K562 (cell line): ENCODE measurements around the gene CSMD2. TPM values are rescaled to one million over a fixed set of nuclear protein-coding genes. Genes with fewer than 3 reads are reported as not detected.

Experiments
- ATAC-seq: fragments of 200-7000 bp; cut with Tn5 transposase; 3 replicates; pipeline ENCODE4 v1.9.1; 2020; ENCODE audit warnings: moderate library complexity
- BruUV-seq: library from RNA; stranded (reverse); fragments of 400-500 nt; replicated peaks from 2 replicates; lab custom pipeline; 2021; lab: Mats Ljungman, UMichigan
- CTCF ChIA-PET: fragments of 300-600 bp; formaldehyde crosslinking; extraction: SDS; loops from one replicate; lab custom pipeline; 2021; ENCODE audit warnings: low intra/inter-chr PET ratio; lab: Yijun Ruan, JAX
- POLR2A ChIA-PET: fragments of 300-600, 350-650 bp; sonication (Branson Sonifier 250); formaldehyde crosslinking; extraction: SDS; loops from one replicate; lab custom pipeline; 2021; ENCODE audit warnings: antibody characterized with exemption, inconsistent platforms; lab: Yijun Ruan, JAX
- DNase-seq, 4 experiments: peaks; one replicate each; pipeline versions ENCODE4 v3.0.0 to v3.0.0-alpha.2; 2011 to 2018; ENCODE audit warnings: low spot score in 3 of 4, mixed read lengths in 3 of 4; ENCODE audit errors: extremely low read depth in 1 of 4
- FAIRE-seq: peaks from 2 replicates; lab custom pipeline; 2011; peaks lifted over from hg19 to GRCh38; lab: Jason Lieb, UNC
- H2AFZ ChIP-seq: 2 replicates; pipeline ENCODE4 v1.6.0; 2011; ENCODE audit warnings: low read depth, low read length, control low read depth, inconsistent platforms
- H3K27ac ChIP-seq: fragments of 200-600 bp; 3 replicates; pipeline ENCODE4 v1.8.0; 2011; ENCODE audit warnings: low read depth, mild to moderate bottlenecking, control low read depth, inconsistent platforms, low read length, moderate library complexity, mixed read lengths; ENCODE audit errors: extremely low read depth
- H3K27me3 ChIP-seq, 2 experiments: fragments of 300-600 bp in 1 of 2; 2 replicates in 1 of 2; 3 replicates in 1 of 2; pipeline versions ENCODE4 v1.6.0 to v1.8.0; 2011; ENCODE audit warnings: inconsistent platforms in 2 of 2, low read length in 2 of 2, mild to moderate bottlenecking in 1 of 2, mixed read lengths in 1 of 2, moderate library complexity in 1 of 2; ENCODE audit not compliant: control insufficient read depth in 2 of 2, insufficient read depth in 2 of 2
- H3K36me3 ChIP-seq: fragments of 300-600 bp; 3 replicates; pipeline ENCODE4 v1.8.0; 2011; ENCODE audit warnings: mild to moderate bottlenecking, low read length, inconsistent platforms; ENCODE audit not compliant: control insufficient read depth, insufficient read depth
- H3K4me1 ChIP-seq, 2 experiments: fragments of 200-600 bp in 1 of 2; replicated peaks in 1 of 2; 2 replicates in 1 of 2; 3 replicates in 1 of 2; pipeline versions ENCODE4 v1.5.1 to v1.8.0; 2011; ENCODE audit warnings: inconsistent platforms in 2 of 2, low read length in 2 of 2, mild to moderate bottlenecking in 1 of 2, mixed read lengths in 1 of 2, moderate library complexity in 1 of 2; ENCODE audit not compliant: control insufficient read depth in 2 of 2, insufficient read depth in 2 of 2
- H3K4me2 ChIP-seq: 2 replicates; pipeline ENCODE4 v1.6.1; 2011; ENCODE audit warnings: low read length, control low read depth, inconsistent platforms, mixed read lengths; ENCODE audit not compliant: insufficient read depth
- H3K4me3 ChIP-seq: fragments of 200-600 bp; sonication (generic), shearing (Covaris generic); 2 replicates; pipeline ENCODE4 v1.5.1; 2016; ENCODE audit warnings: control low read depth, inconsistent platforms
- H3K79me2 ChIP-seq: fragments of 200-600 bp; 3 replicates; pipeline ENCODE4 v1.8.0; 2011; ENCODE audit warnings: low read length, inconsistent platforms; ENCODE audit not compliant: control insufficient read depth, insufficient read depth
- H3K9ac ChIP-seq, 2 experiments: 2 replicates each; pipeline versions ENCODE4 v1.6.0 to v1.6.1; 2011; ENCODE audit warnings: low read depth in 2 of 2, low read length in 2 of 2, control low read depth in 1 of 2, inconsistent platforms in 1 of 2, mild to moderate bottlenecking in 1 of 2, mixed read lengths in 1 of 2; ENCODE audit not compliant: insufficient read depth in 1 of 2
- H3K9me1 ChIP-seq: one replicate; pipeline ENCODE4 v1.6.0; 2011; ENCODE audit warnings: inconsistent platforms, mild to moderate bottlenecking, low read length, moderate library complexity; ENCODE audit not compliant: control insufficient read depth, insufficient read depth
- H3K9me3 ChIP-seq: replicated peaks from 2 replicates; pipeline ENCODE4 v1.5.1; 2011; ENCODE audit warnings: low read depth, low read length, inconsistent platforms; ENCODE audit not compliant: control insufficient read depth, insufficient read depth
- H4K20me1 ChIP-seq: replicated peaks from 2 replicates; pipeline ENCODE4 v1.6.1; 2011; ENCODE audit warnings: low read length, inconsistent platforms, mixed read lengths; ENCODE audit not compliant: control insufficient read depth, insufficient read depth
- DIDO1 ChIP-seq: fragments of 450-650 bp; IDR thresholded peaks from 2 replicates; pipeline ENCODE4 v1.6.1; 2016; ENCODE audit warnings: low read depth, missing biosample characterization, missing genetic modification characterization
- FOXA1 ChIP-seq: fragments of 450-650 bp; IDR thresholded peaks from 2 replicates; pipeline ENCODE4 v1.6.1; 2016; ENCODE audit warnings: mild to moderate bottlenecking, borderline replicate concordance
- HEY1 ChIP-seq: fragments of 250-450 bp; sonication (Bioruptor Pico); IDR thresholded peaks from 2 replicates; pipeline ENCODE4 v1.5.0; 2020; ENCODE audit warnings: mild to moderate bottlenecking, moderate library complexity, borderline replicate concordance
- IFI16 ChIP-seq: fragments of 250-450 bp; sonication (Bioruptor Pico); IDR thresholded peaks from 2 replicates; pipeline ENCODE4 v2.1.2; 2022; ENCODE audit warnings: mild to moderate bottlenecking, inconsistent platforms
- MYBL2 ChIP-seq, 2 experiments: fragments of 450-650 bp in 1 of 2; sonication (generic) in 1 of 2; formaldehyde crosslinking in 1 of 2; IDR thresholded peaks; 2 replicates each; pipeline versions ENCODE4 v1.6.1 to v1.8.1; 2017 to 2022; ENCODE audit warnings: borderline replicate concordance in 1 of 2, inconsistent platforms in 1 of 2, low read depth in 1 of 2, mild to moderate bottlenecking in 1 of 2, missing genetic modification reagents in 1 of 2, moderate library complexity in 1 of 2
- PTTG1 ChIP-seq: fragments of 450-650 bp; IDR thresholded peaks from 2 replicates; pipeline ENCODE4 v1.6.1; 2016; ENCODE audit warnings: low read depth, mild to moderate bottlenecking, missing genetic modification characterization, missing compliant biosample characterization
- SMAD4 ChIP-seq: fragments of 250-450 bp; sonication (Bioruptor Pico); conservative IDR thresholded peaks from 2 replicates; pipeline ENCODE4 v1.8.0; 2021; ENCODE audit warnings: inconsistent platforms, mild to moderate bottlenecking, moderate library complexity
- SRSF3 ChIP-seq: fragments of 200-400 bp; formaldehyde crosslinking; IDR thresholded peaks from 2 replicates; pipeline ENCODE4 v1.6.1; 2016; ENCODE audit warnings: mild to moderate bottlenecking, low read length, moderate library complexity; ENCODE audit not compliant: insufficient read depth
- TGIF2 ChIP-seq: sonication (generic); formaldehyde crosslinking; IDR thresholded peaks from 2 replicates; pipeline ENCODE4 v1.8.1; 2022; ENCODE audit warnings: mild to moderate bottlenecking, missing genetic modification reagents, moderate library complexity
- UBTF ChIP-seq, 2 experiments: IDR thresholded peaks; 2 replicates each; pipeline ENCODE4 v1.6.1; 2012; ENCODE audit warnings: improper control_type of control experiment in 2 of 2, low read depth in 2 of 2, low read length in 2 of 2, borderline replicate concordance in 1 of 2
- ZNF398 ChIP-seq: fragments of 250-450 bp; sonication (Bioruptor Pico); IDR thresholded peaks from 2 replicates; pipeline ENCODE4 v1.8.0; 2021; ENCODE audit warnings: moderate library complexity, mild to moderate bottlenecking, inconsistent platforms
- WGBS: fragments of 100-300 bp; shearing (Covaris generic); methylation state at CpG from one replicate; pipeline ENCODE4 v1.1.6; 2016; ENCODE audit warnings: low coverage, mixed read lengths; ENCODE audit not compliant: insufficient coverage; ENCODE audit errors: missing lambda C conversion rate; 5-methylcytosine and 5-hydroxymethylcytosine counted together
- in situ Hi-C: fragments of 300-500 bp; cut with MboI; formaldehyde crosslinking; loops from 4 replicates; pipeline ENCODE4 v1.15.0; 2018; ENCODE audit warnings: inconsistent platforms, mixed read lengths
- intact Hi-C: fragments of 100-400 bp; cut with micrococcal nuclease; formaldehyde crosslinking; loops from 2 replicates; pipeline ENCODE4 v1.14.2; 2022
- polyA plus RNA-seq, 8 experiments: library from polyadenylated mRNA; depleted of rRNA in 4 of 8; stranded (reverse) in 5 of 8; unstranded in 3 of 8; fragments of >200 nt; fragmentation: Nextera tagmentation in 2 of 8; fragmentation: Illumina TruSeq in 1 of 8; extraction: Ambion mirVana in 2 of 8; extraction: Trizol in 1 of 8; gene quantifications; 2 replicates each; pipeline versions ENCODE4 v1.2.1 to v1.2.3, GENCODE V29; 2011 to 2014; ENCODE audit warnings: inconsistent platforms in 1 of 8, missing spikeins in 1 of 8
- total RNA-seq, 7 experiments: library from RNA; depleted of rRNA in 6 of 7; stranded (reverse); fragments of >200 nt in 6 of 7; fragmentation: Illumina TruSeq in 2 of 7; extraction: Trizol in 2 of 7; gene quantifications; 2 replicates each; pipeline versions ENCODE4 v1.2.1 to v1.2.3, GENCODE V29; 2011 to 2021; ENCODE audit warnings: low replicate concordance in 1 of 7
- TF ChIP-seq, protein P1 (sequence below): sonication (generic); formaldehyde crosslinking; IDR thresholded peaks from 2 replicates; pipeline ENCODE4 v1.8.0; 2022; ENCODE audit warnings: missing genetic modification reagents, mild to moderate bottlenecking, borderline replicate concordance
- TF ChIP-seq, protein P2 (sequence below): fragments of 450-650 bp; IDR thresholded peaks from one replicate; pipeline ENCODE4 v1.6.1; 2018; ENCODE audit warnings: mild to moderate bottlenecking, moderate library complexity; ENCODE audit not compliant: partially characterized antibody
- TF ChIP-seq, protein P3 (sequence below): sonication (generic); formaldehyde crosslinking; IDR thresholded peaks from 2 replicates; pipeline ENCODE4 v1.8.1; 2023; ENCODE audit warnings: mild to moderate bottlenecking, missing genetic modification reagents

The CSMD2 gene
- total and polyA plus RNA-seq, 9 of the 15 experiments (the other 6 are each of a cell fraction or from before 2014, with no cell fraction given): not detected

- CTCF ChIA-PET: no interaction called here
- FAIRE-seq (no peak), DNase-seq (no peak), ATAC-seq (no peak)
- Histone ChIP-seq H3K27me3 (peaks cover 11 to 14% of the 10 kb centered on the region in 2 experiments; a peak in 4 of 5 replicates), H3K79me2 (no peaks in the 10 kb centered on the region), H3K4me1 (no peaks in the 10 kb centered on the region), H3K4me2 (no peak overlapping the region), H3K36me3 (no peaks in the 10 kb centered on the region), H2AFZ (no peak overlapping the region), H3K9me1 (no peaks in the 10 kb centered on the region), H3K27ac (no peak overlapping the region), H4K20me1 (no peaks in the 10 kb centered on the region), H3K9ac (no peak overlapping the region), H3K4me3 (no peak overlapping the region), H3K9me3 (no peaks in the 10 kb centered on the region)
- 17% methylated on average over 7 of the region's 7 CpGs for WGBS
- TF ChIP-seq UBTF (IDR thresholded peaks at IDR 0.05; ENCODE audit: borderline replicate concordance in 1 of 2, low read depth in 2 of 2, low read length in 2 of 2): no peak
- TF ChIP-seq DIDO1: no peak
- TF ChIP-seq MYBL2 (IDR thresholded peaks at IDR 0.05; ENCODE audit: low read depth): no peak
- no peak for TF ChIP-seq MYBL2 (CRISPR knock-in tag; IDR thresholded peaks at IDR 0.05; ENCODE audit: borderline replicate concordance)
- TF ChIP-seq, protein P1, sequence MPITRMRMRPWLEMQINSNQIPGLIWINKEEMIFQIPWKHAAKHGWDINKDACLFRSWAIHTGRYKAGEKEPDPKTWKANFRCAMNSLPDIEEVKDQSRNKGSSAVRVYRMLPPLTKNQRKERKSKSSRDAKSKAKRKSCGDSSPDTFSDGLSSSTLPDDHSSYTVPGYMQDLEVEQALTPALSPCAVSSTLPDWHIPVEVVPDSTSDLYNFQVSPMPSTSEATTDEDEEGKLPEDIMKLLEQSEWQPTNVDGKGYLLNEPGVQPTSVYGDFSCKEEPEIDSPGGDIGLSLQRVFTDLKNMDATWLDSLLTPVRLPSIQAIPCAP (CRISPR knock-in tag): no peak
- no peak for TF ChIP-seq PTTG1 (tag)
- no peak for TF ChIP-seq ZNF398 (CRISPR knock-in tag)
- TF ChIP-seq TGIF2 (CRISPR knock-in tag): no peak
- TF ChIP-seq SRSF3: no peak
- TF ChIP-seq SMAD4: no peak
- no peak for TF ChIP-seq HEY1
- no peak for TF ChIP-seq FOXA1
- no peak for TF ChIP-seq IFI16 (CRISPR knock-in tag)
- TF ChIP-seq, protein P2, sequence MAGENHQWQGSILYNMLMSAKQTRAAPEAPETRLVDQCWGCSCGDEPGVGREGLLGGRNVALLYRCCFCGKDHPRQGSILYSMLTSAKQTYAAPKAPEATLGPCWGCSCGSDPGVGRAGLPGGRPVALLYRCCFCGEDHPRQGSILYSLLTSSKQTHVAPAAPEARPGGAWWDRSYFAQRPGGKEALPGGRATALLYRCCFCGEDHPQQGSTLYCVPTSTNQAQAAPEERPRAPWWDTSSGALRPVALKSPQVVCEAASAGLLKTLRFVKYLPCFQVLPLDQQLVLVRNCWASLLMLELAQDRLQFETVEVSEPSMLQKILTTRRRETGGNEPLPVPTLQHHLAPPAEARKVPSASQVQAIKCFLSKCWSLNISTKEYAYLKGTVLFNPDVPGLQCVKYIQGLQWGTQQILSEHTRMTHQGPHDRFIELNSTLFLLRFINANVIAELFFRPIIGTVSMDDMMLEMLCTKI: no peak
- TF ChIP-seq, protein P3, sequence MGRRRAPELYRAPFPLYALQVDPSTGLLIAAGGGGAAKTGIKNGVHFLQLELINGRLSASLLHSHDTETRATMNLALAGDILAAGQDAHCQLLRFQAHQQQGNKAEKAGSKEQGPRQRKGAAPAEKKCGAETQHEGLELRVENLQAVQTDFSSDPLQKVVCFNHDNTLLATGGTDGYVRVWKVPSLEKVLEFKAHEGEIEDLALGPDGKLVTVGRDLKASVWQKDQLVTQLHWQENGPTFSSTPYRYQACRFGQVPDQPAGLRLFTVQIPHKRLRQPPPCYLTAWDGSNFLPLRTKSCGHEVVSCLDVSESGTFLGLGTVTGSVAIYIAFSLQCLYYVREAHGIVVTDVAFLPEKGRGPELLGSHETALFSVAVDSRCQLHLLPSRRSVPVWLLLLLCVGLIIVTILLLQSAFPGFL (CRISPR knock-in tag): no peak
- intact Hi-C loops (no loop called here), in situ Hi-C loops (no loop called here)
- BruUV-seq: no TSS peak
- POLR2A ChIA-PET: interaction anchor here (0.6 to 1.0 kb wide), 2 partner anchors 10 to 660 kb away, joined by 3 read pairs; no protein-coding TSS in a partner anchor
Measured at GRCh38 chr1:33588726-33589125, 576.3 kb downstream of the CSMD2 start.
